Muscle of arm (tissue), 12 donors: ENCODE results near the gene KRTAP3-3. TPM values are rescaled to one million over a fixed set of nuclear protein-coding genes. Genes with fewer than 3 reads are reported as not detected.
A peak's percentile ranks its signal among the peaks of the same experiment; 100 is the strongest.

Source experiments
- DNase-seq: peaks from one replicate; pipeline ENCODE4 v3.0.0-alpha.2; 2013
- polyA plus RNA-seq, 12 donors: library from polyadenylated mRNA; unstranded; fragments of 120-200 nt; gene quantifications; one replicate each; pipeline ENCODE4 v1.2.1, GENCODE V29; 2013; ENCODE audit not compliant: insufficient read length in 12 of 12

The KRTAP3-3 gene
- polyA plus RNA-seq, 12 donors = not detected

- no peak for DNase-seq
Measured at GRCh38 chr17:40960144-40960543, 33.8 kb downstream of the KRTAP3-3 start.

GRCh38 chr17:40958086-40958953 is 35.6 kb downstream of the KRTAP3-3 start:
- DNase-seq = no peak

GRCh38 chr17:40956401-40957254 is 37.3 kb downstream of the KRTAP3-3 start:
- no peak for DNase-seq

- DNase-seq = no peak
Measured at GRCh38 chr17:40953881-40954280, 40.1 kb downstream of the KRTAP3-3 start.

- no peak for DNase-seq
Measured at GRCh38 chr17:40952661-40953060, 41.3 kb downstream of the KRTAP3-3 start.

- no peak for DNase-seq
Measured at GRCh38 chr17:40952154-40952553, 41.8 kb downstream of the KRTAP3-3 start.

- no peak for DNase-seq
Measured at GRCh38 chr17:40951011-40951622, 42.8 kb downstream of the KRTAP3-3 start.

- no peak for DNase-seq
Measured at GRCh38 chr17:40950176-40950575, 43.8 kb downstream of the KRTAP3-3 start.

- peak; percentile 2 for DNase-seq
Measured at GRCh38 chr17:40949418-40949817, 44.5 kb downstream of the KRTAP3-3 start.

- no peak for DNase-seq
Measured at GRCh38 chr17:40947929-40948328, 46.0 kb downstream of the KRTAP3-3 start.

GRCh38 chr17:40945414-40945813 is 48.5 kb downstream of the KRTAP3-3 start:
- no peak for DNase-seq

- no peak for DNase-seq
Measured at GRCh38 chr17:40944531-40944930, 49.4 kb downstream of the KRTAP3-3 start.

Other genes with a start within 250 kb of the KRTAP3-3 start
- under 1 TPM in 4 of 12 donors, not detected in 8; 0.15 to 0.33 (median 0.21) TPM for gene KRT25, start 238.8 kb downstream of the KRTAP3-3 start, polyA plus RNA-seq
- gene KRT26, start 222.0 kb downstream of the KRTAP3-3 start, polyA plus RNA-seq = not detected
- gene KRT27, start 211.6 kb downstream of the KRTAP3-3 start, polyA plus RNA-seq = not detected
- gene KRT28, start 194.2 kb downstream of the KRTAP3-3 start, polyA plus RNA-seq = not detected
- 1,000 to 10,000 TPM in 1 of 12 donors, 100 to 1,000 TPM in 2, 10 to 100 TPM in 8, not detected in 1; 26.9 to 1,201 (median 45.0) TPM for gene KRT10, start 171.6 kb downstream of the KRTAP3-3 start, polyA plus RNA-seq
- gene KRT12, start 126.9 kb downstream of the KRTAP3-3 start, polyA plus RNA-seq = 1 to 10 TPM in 1 of 12 donors, under 1 TPM in 6, not detected in 5; 0.07 to 2.8 (median 0.31) TPM
- gene KRT20, start 108.9 kb downstream of the KRTAP3-3 start, polyA plus RNA-seq = 1 to 10 TPM in 1 of 12 donors, under 1 TPM in 4, not detected in 7; 0.07 to 1.9 (median 0.22) TPM
- gene KRT23, start 56.5 kb downstream of the KRTAP3-3 start, polyA plus RNA-seq = 10 to 100 TPM in 3 of 12 donors, under 1 TPM in 6, not detected in 3; 0.12 to 25.1 (median 0.44) TPM
- gene KRT39, start 27.2 kb downstream of the KRTAP3-3 start, polyA plus RNA-seq = 10 to 100 TPM in 1 of 12 donors, 1 to 10 TPM in 9, not detected in 2; 2.3 to 12.3 (median 6.3) TPM
- gene KRT40, start 9.8 kb downstream of the KRTAP3-3 start, polyA plus RNA-seq = 10 to 100 TPM in 5 of 12 donors, 1 to 10 TPM in 5, not detected in 2; 3.1 to 16.4 (median 11.0) TPM
- 1 to 10 TPM in 4 of 12 donors, under 1 TPM in 5, not detected in 3; 0.22 to 1.4 (median 0.86) TPM for gene KRTAP3-2, start 5.7 kb upstream of the KRTAP3-3 start, polyA plus RNA-seq
- not detected for gene KRTAP3-1, start 15.0 kb upstream of the KRTAP3-3 start, polyA plus RNA-seq
- gene KRTAP1-5, start 33.0 kb upstream of the KRTAP3-3 start, polyA plus RNA-seq = not detected
- not detected for gene KRTAP1-4, start 36.0 kb upstream of the KRTAP3-3 start, polyA plus RNA-seq
- not detected for gene KRTAP1-3, start 40.7 kb upstream of the KRTAP3-3 start, polyA plus RNA-seq
- gene KRTAP1-1, start 47.3 kb upstream of the KRTAP3-3 start, polyA plus RNA-seq = not detected
- not detected for gene KRTAP2-1, start 53.2 kb upstream of the KRTAP3-3 start, polyA plus RNA-seq
- gene KRTAP2-2, start 61.1 kb upstream of the KRTAP3-3 start, polyA plus RNA-seq = not detected
- under 1 TPM in 2 of 12 donors, not detected in 10; 0.49 to 0.57 TPM for gene KRTAP2-3, start 66.0 kb upstream of the KRTAP3-3 start, polyA plus RNA-seq
- not detected for gene KRTAP2-4, start 71.7 kb upstream of the KRTAP3-3 start, polyA plus RNA-seq
- gene KRTAP4-7, start 90.0 kb upstream of the KRTAP3-3 start, polyA plus RNA-seq = not detected
- gene KRTAP4-8, start 104.0 kb upstream of the KRTAP3-3 start, polyA plus RNA-seq = not detected
- gene KRTAP4-16, start 108.0 kb upstream of the KRTAP3-3 start, polyA plus RNA-seq = not detected
- not detected for gene KRTAP4-9, start 111.2 kb upstream of the KRTAP3-3 start, polyA plus RNA-seq
- gene KRTAP4-11, start 124.2 kb upstream of the KRTAP3-3 start, polyA plus RNA-seq = not detected
- not detected for gene KRTAP4-12, start 130.0 kb upstream of the KRTAP3-3 start, polyA plus RNA-seq
- gene KRTAP4-6, start 146.4 kb upstream of the KRTAP3-3 start, polyA plus RNA-seq = not detected
- not detected for gene KRTAP4-5, start 155.7 kb upstream of the KRTAP3-3 start, polyA plus RNA-seq
- not detected for gene KRTAP4-4, start 166.6 kb upstream of the KRTAP3-3 start, polyA plus RNA-seq
- gene KRTAP4-3, start 174.1 kb upstream of the KRTAP3-3 start, polyA plus RNA-seq = not detected
- gene KRTAP4-2, start 184.1 kb upstream of the KRTAP3-3 start, polyA plus RNA-seq = not detected
- not detected for gene KRTAP4-1, start 190.7 kb upstream of the KRTAP3-3 start, polyA plus RNA-seq
- gene KRTAP9-1, start 195.7 kb upstream of the KRTAP3-3 start, polyA plus RNA-seq = not detected
- gene KRTAP9-2, start 232.5 kb upstream of the KRTAP3-3 start, polyA plus RNA-seq = not detected
- gene KRTAP9-3, start 238.3 kb upstream of the KRTAP3-3 start, polyA plus RNA-seq = not detected
- not detected for gene KRTAP9-8, start 243.8 kb upstream of the KRTAP3-3 start, polyA plus RNA-seq